T-helper 1 cell treated with Interleukin-12 subunit alpha and Interleukin-12 subunit beta and Interleukin-4 antibody, amounts not matched to agents 30 ng/mL and 1 ng/mL, for 36 hours (primary cell): Measurements from ENCODE around the gene ELK4. TPM values are rescaled to one million over a fixed set of nuclear protein-coding genes. Genes with fewer than 3 reads are reported as not detected.
"Not testable (repeated sequence)": the region's sequence is repeated elsewhere in the genome, so short reads cannot be mapped to it uniquely, and the experiment has no call there.

Source experiments
- intact Hi-C: fragments of 100-400 bp; cut with micrococcal nuclease; formaldehyde crosslinking; loops from one replicate; pipeline ENCODE4 v1.15.1; 2024
- total RNA-seq: library from RNA; stranded (reverse); gene quantifications from 2 replicates; pipeline ENCODE4 v1.2.3, GENCODE V29; 2022

Gene ELK4
- total RNA-seq, 1 donor from 2014 or later: 115 TPM

GRCh38 chr1:205664399-205665017 lies 32.7 kb upstream of the ELK4 start:
- intact Hi-C loops: no loop called here

DNA sequence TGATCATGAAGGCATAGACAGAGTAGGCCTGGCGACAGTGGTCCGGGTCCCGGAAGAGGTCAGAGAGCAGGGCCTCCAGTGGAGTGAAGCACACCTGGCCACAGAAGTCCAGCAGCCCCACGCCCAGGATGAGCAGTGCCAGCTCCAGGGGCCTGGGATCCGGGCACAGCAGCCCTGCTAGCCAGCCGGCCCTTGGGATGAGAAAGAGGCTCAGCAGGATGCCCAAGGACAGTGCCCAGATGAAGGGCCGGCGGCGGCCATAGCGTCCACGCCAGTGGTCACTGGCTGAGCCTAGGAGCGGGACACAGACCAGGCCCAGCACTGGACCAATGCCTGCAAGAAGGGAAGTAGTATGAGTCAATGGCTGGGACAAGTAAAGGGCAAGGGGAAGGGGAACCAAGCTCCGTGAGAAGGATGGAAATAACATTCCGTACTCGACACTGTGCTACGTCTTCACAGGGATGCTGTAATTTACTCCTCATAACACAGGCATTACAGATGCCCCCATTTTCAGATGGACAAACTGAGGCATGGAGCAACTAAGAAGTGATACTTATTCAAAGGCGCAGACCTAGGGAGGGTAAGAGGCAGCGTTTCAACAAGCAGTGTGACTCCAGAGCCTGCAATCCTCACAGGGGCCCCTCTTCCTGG lies 31.6 kb upstream of the ELK4 start:
- intact Hi-C loops: no loop called here

- intact Hi-C loops: no loop called here
Measured at GRCh38 chr1:205662791-205663190, 31.0 kb upstream of the ELK4 start.

DNA sequence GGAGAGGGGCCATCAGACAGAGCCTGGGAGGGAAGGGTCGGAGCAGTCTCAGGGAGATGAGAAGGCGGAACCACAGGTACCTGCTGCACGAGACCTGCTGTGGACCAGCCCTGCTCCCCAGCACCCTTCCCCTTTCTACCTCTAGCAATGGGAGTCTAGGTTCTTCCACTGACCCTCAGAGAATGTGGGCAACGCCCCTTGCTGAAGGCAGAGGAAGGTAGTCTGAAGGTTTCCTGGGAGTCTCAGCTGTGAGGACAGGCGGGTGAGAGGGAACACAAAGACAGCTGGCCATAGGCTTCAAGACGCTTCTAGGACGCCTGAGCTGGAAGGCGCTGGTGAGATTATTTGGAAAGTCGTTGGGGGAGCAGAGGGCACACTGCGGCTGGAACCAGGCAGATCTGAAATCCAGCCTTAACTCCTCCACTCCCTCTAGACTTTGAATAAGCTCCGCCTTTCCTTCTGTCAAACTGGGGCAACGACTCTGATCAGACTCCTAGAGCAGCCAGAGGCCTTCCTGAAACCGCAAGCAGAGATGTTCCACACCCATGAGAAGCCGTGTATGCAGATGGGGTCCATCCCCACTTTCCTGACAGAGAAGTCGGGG lies 30.4 kb upstream of the ELK4 start:
- intact Hi-C loops: no loop called here

GRCh38 chr1:205661429-205662134 lies 29.8 kb upstream of the ELK4 start:
- intact Hi-C loops: no loop called here

- intact Hi-C loops: no loop called here
Measured at GRCh38 chr1:205660361-205660760, 28.6 kb upstream of the ELK4 start.

- intact Hi-C loops: loop anchor here (1.0 to 2.0 kb wide), 6 partner anchors 52 to 318 kb away; no protein-coding TSS in a partner anchor
Measured at GRCh38 chr1:205658943-205659581, 27.3 kb upstream of the ELK4 start.

DNA sequence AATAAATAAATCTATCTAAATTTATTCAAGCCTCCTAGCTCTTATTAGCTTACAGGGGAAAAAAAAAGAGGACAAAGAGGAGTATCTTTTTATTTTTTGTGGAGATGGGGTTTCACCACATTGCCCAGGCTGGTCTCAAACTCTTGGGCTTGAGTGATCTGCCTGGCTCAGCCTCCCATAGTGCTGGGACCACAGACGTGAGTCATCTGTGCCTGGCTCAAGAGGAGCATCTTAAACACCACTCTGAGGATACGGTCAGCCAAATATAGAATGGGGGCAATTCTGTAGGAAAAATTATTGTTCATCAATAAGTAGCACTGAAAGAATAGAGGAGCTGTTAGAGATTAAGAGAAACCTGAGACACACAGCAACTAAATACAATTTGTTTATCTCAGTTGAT lies 24.4 kb upstream of the ELK4 start:
- intact Hi-C loops: no loop called here

- intact Hi-C loops: no loop called here
Measured at GRCh38 chr1:205652984-205653383, 21.2 kb upstream of the ELK4 start.

DNA sequence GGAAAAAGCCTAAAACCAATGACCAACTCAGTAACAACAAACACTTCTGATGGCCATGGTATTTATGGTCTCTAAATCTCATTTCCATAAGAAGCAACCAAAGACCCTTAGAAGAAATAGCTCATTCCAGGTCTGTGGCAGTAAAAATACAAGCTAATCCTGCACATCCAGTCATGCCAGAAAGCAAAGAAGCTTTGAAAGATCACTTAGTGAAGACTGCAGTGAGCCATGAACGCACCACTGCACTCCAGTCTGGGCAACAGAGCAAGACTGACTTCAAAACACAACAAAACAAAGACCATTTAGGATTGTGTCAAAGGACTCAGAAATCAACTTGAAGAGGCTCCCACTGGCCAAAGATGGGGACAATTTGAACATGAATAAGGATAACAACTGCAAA lies 18.4 kb upstream of the ELK4 start:
- intact Hi-C loops: no loop called here

DNA sequence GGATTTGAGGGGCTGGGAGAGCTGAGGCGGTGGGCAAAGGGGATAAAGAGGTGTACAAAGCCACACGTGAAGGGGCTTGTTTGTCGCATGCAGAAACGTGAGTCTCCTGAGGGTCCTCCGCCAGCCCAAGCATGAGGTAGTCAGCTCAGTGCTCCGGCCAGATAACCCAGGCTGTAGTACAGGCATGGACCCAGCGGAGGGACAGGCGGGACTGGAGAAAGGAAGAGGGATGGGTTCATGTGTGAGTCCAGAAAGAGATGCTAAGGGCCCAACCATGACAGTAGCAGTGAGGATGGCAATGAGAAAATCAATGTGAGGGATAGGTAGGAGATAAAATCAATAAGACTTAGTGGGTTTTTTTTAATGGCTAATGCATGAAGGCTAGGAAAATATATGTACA lies 13.7 kb upstream of the ELK4 start:
- intact Hi-C loops: no loop called here

GRCh38 chr1:205642679-205643307 lies 11.0 kb upstream of the ELK4 start:
- intact Hi-C loops: no loop called here

DNA sequence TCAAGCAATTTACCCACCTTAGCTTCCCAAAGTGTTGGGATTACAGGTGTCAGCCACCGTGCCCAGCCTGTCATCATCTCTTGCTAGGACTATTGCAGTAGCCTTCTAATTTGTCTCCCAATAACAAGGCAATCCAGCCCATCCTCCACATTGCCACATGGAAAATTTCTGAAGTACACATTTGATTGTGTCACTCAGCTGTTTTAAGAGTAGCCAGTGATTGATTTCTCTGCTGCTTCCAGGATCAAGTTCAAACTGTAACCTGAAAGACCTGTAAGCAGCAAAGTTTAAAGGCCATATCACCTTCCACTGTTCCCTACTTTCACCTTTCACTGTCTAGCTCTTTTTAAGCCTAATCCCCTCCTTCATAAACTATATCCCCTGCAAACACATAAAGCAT lies 7.8 kb upstream of the ELK4 start:
- intact Hi-C loops: no loop called here

- intact Hi-C loops: no loop called here
Measured at GRCh38 chr1:205637854-205638468, 6.2 kb upstream of the ELK4 start.

- intact Hi-C loops: no loop called here
Measured at GRCh38 chr1:205636732-205637131, 4.9 kb upstream of the ELK4 start.

GRCh38 chr1:205636138-205636530 lies 4.3 kb upstream of the ELK4 start:
- intact Hi-C loops: not testable (repeated sequence)

- intact Hi-C loops: loop anchor here (2.0 to 5.0 kb wide), 6 partner anchors 33 to 1704 kb away; partner anchors contain the start of genes CD55 and RHEX
Measured at GRCh38 chr1:205633421-205633976, 1.7 kb upstream of the ELK4 start.

DNA sequence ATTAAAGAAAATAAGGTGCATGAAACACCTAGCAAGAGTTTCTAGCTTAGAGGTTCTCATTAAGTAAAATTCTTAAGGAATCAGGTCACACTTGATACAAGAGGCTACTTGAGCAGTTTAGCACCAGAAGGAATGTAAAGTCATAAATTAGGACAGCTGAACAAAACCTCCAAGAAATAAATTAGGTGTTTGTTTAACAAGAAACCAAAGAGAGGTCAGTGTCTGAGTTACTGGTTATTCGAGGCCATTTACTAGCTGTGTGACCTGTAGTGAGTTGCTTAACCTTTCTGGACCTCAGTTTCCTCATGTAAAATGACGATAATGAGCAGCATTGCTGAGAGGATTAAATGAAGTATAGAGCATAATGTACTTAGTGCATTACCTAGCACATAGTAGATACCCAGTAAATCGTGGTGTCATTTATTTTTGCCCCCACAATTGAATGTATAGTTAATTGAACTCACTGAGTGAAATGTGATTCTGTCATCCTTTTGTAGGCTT lies 908 bp upstream of the ELK4 start:
- intact Hi-C loops: loop anchor here (1.0 to 5.0 kb wide), 11 partner anchors 25 to 1705 kb away; partner anchors contain the start of genes CD55, RHEX and SLC41A1

GRCh38 chr1:205631010-205631767 lies 622 bp downstream of the ELK4 start:
- intact Hi-C loops: loop anchor here (1.0 to 5.0 kb wide), 11 partner anchors 144 to 1706 kb away; partner anchors contain the start of genes CD55, NUAK2, RAB29 and RHEX
